Pancreas (tissue), 10 donors: ENCODE results near the gene ABCG1. TPM values are rescaled to one million over a fixed set of nuclear protein-coding genes. Genes with fewer than 3 reads are reported as not detected.

ENCODE experiments used
- ATAC-seq, 4 donors: fragments of 200-7000 bp; cut with Tn5 transposase; one replicate each; pipeline versions ENCODE4 v1.8.0 to v1.9.1; 2020; ENCODE audit warnings: mild to moderate bottlenecking in 4 of 4, moderate library complexity in 4 of 4
- DNase-seq, 6 donors: peaks; one replicate each; pipeline ENCODE4 v3.0.0-alpha.2; 2020
- FAIRE-seq: peaks from 2 replicates; lab custom pipeline; 2012; peaks lifted over from hg19 to GRCh38; lab: Jason Lieb, UNC
- H3K27ac ChIP-seq, 4 donors: fragments of 200-600 bp; sonication (generic); 1 replicate in 3 of 4; 2 replicates in 1 of 4; pipeline versions ENCODE4 v1.5.0 to v1.8.0; 2020
- H3K27me3 ChIP-seq, 4 donors: fragments of 200-600 bp; one replicate each; pipeline ENCODE4 v1.8.0; 2021
- H3K36me3 ChIP-seq, 3 donors: fragments of 200-600 bp; sonication (generic) in 1 of 3; one replicate each; pipeline versions ENCODE4 v1.5.0 to v1.8.0; 2020 to 2021
- H3K4me1 ChIP-seq, 3 donors: fragments of 200-600 bp; one replicate each; pipeline ENCODE4 v1.8.0; 2021
- H3K4me3 ChIP-seq, 4 donors: fragments of 200-600 bp; sonication (generic) in 2 of 4; one replicate each; pipeline versions ENCODE4 v1.5.0 to v1.8.0; 2020 to 2021
- H3K9me3 ChIP-seq, 4 donors: fragments of 200-600 bp; one replicate each; pipeline ENCODE4 v1.8.0; 2021
- CTCF ChIP-seq, 4 donors: fragments of 200-600 bp; sonication (generic) in 3 of 4; IDR thresholded peaks; one replicate each; pipeline versions ENCODE4 v1.5.0 to v1.8.0; 2021; ENCODE audit warnings: antibody characterized with exemption in 4 of 4
- WGBS, 2 donors: extraction: QIAGEN DNeasy Blood & Tissue Kit; methylation state at CpG; one replicate each; pipeline ENCODE4 v1.1.7; 2013; 5-methylcytosine and 5-hydroxymethylcytosine counted together
- intact Hi-C, 3 donors: fragments of 100-400 bp; cut with DNase I; formaldehyde crosslinking; loops; one replicate each; pipeline versions ENCODE4 v1.11.1 to v1.14.2; 2022
- polyA plus RNA-seq, 2 donors: library from polyadenylated mRNA; stranded (reverse); fragments of 200-250 nt; gene quantifications; one replicate each; pipeline ENCODE4 v1.2.3, GENCODE V29; 2013
- total RNA-seq, 6 donors: library from RNA; stranded (reverse); fragmentation: NEBNext Ultra II Directional in 4 of 6; extraction: Animal tissue kit (Norgen Biotek cat#: 25700) in 4 of 6; gene quantifications; one replicate each; pipeline versions ENCODE4 v1.2.1 to v1.2.4, GENCODE V29; 2021 to 2023
- donor health status: healthy with polysubstance abuse.
- donor health status: DM: no; HTN: no; CAD: no; lungs with moderate emphysema.
- donor health status: DM: no; HTN: no; CAD: no.
- donor health status: control.
- donor health status: control.
- donor health status: Bipolar disorder and iron deficiency.
- donor health status: DM: yes; HTN: yes; CAD: no.
- donor health status: DM: no; HTN: no; CAD: no.
- donor health status: DM: no; HTN: no; CAD: no.
- donor health status: DM: yes; HTN: yes; CAD: no.

Gene ABCG1
- total and polyA plus RNA-seq, 8 donors: 1.6 to 10.3 (median 4.2) TPM

GRCh38 chr21:42201615-42202161, 17.3 kb upstream of the ABCG1 start:
- WGBS, 2 donors: 65 to 71% methylated on average over 11 of the region's 11 CpGs
- Histone ChIP-seq H3K27ac (no peak overlapping the region), H3K4me3 (no peak overlapping the region), H3K9me3 (no peaks in the 10 kb centered on the region), H3K4me1 (peaks cover 0 to 15% (median 0%) of the 10 kb centered on the region in 3 donors), H3K36me3 (no peaks in the 10 kb centered on the region), H3K27me3 (no peaks in the 10 kb centered on the region)
- no peak for ATAC-seq
- DNase-seq: no peak
- FAIRE-seq: no peak
- intact Hi-C loops: no loop called here
- TF ChIP-seq CTCF (IDR thresholded peaks at IDR 0.05): no peak

GRCh38 chr21:42202321-42202720, 16.6 kb upstream of the ABCG1 start:
- Histone ChIP-seq H3K9me3 (no peaks in the 10 kb centered on the region), H3K36me3 (no peaks in the 10 kb centered on the region), H3K27me3 (no peaks in the 10 kb centered on the region), H3K27ac (no peak overlapping the region), H3K4me3 (no peak overlapping the region), H3K4me1 (peaks cover 0 to 15% (median 0%) of the 10 kb centered on the region in 3 donors)
- WGBS, 2 donors: 76 to 84% methylated on average over 10 of the region's 10 CpGs
- ATAC-seq: no peak
- no peak for FAIRE-seq
- intact Hi-C loops: no loop called here
- DNase-seq: no peak
- no peak for TF ChIP-seq CTCF (IDR thresholded peaks at IDR 0.05)

- ATAC-seq: no peak
- no peak for FAIRE-seq
Observed at GRCh38 chr21:42203321-42203720, 15.6 kb upstream of the ABCG1 start.

GRCh38 chr21:42203936-42204335, 15.0 kb upstream of the ABCG1 start:
- H3K36me3 ChIP-seq: no peaks in the 10 kb centered on the region
- WGBS, 2 donors: 45 to 58% methylated on average over 1 of the region's 1 CpG
- no peak for DNase-seq
- H3K27me3 ChIP-seq: no peaks in the 10 kb centered on the region
- FAIRE-seq: no peak
- H3K4me3 ChIP-seq: no peak overlapping the region
- ATAC-seq: no peak
- no peaks in the 10 kb centered on the region for H3K9me3 ChIP-seq
- no peak for TF ChIP-seq CTCF (IDR thresholded peaks at IDR 0.05)
- intact Hi-C loops: no loop called here
- H3K27ac ChIP-seq: no peak overlapping the region
- peaks cover 0 to 11% (median 0%) of the 10 kb centered on the region in 3 donors for H3K4me1 ChIP-seq

More at GRCh38 chr21:42203321-42203720, 15.6 kb upstream of the ABCG1 start:
- Histone ChIP-seq H3K4me3 (no peak overlapping the region), H3K27ac (no peak overlapping the region), H3K36me3 (no peaks in the 10 kb centered on the region), H3K9me3 (no peaks in the 10 kb centered on the region), H3K27me3 (no peaks in the 10 kb centered on the region), H3K4me1 (peaks cover 0 to 15% (median 0%) of the 10 kb centered on the region in 3 donors)
- TF ChIP-seq CTCF (IDR thresholded peaks at IDR 0.05): no peak
- no peak for DNase-seq
- 67 to 75% methylated on average over 5 of the region's 5 CpGs for WGBS, 2 donors
- intact Hi-C loops: no loop called here

GRCh38 chr21:42207426-42207825, 11.5 kb upstream of the ABCG1 start:
- no peak for TF ChIP-seq CTCF (IDR thresholded peaks at IDR 0.05)
- no peaks in the 10 kb centered on the region for H3K27me3 ChIP-seq
- no peaks in the 10 kb centered on the region for H3K36me3 ChIP-seq
- H3K4me3 ChIP-seq: no peak overlapping the region
- intact Hi-C loops: no loop called here
- FAIRE-seq (no peak), DNase-seq (no peak), ATAC-seq (no peak)
- no peak overlapping the region for H3K27ac ChIP-seq
- WGBS, 2 donors: 62 to 81% methylated on average over 2 of the region's 2 CpGs
- no peaks in the 10 kb centered on the region for H3K4me1 ChIP-seq
- H3K9me3 ChIP-seq: no peaks in the 10 kb centered on the region
